IMR-90 (cell line): ENCODE measurements around the gene MMS19.

Source experiments
- CEBPB ChIP-seq: IDR thresholded peaks from 2 replicates; pipeline ENCODE4 v1.6.1; 2012; ENCODE audit warnings: low read depth, low read length, improper control_type of control experiment
- CHD1 ChIP-seq: IDR thresholded peaks from 2 replicates; pipeline ENCODE4 v1.6.1; 2012; ENCODE audit warnings: low read depth, low read length, improper control_type of control experiment
- POLR2A ChIP-seq: IDR thresholded peaks from 2 replicates; pipeline ENCODE4 v1.6.1; 2012; ENCODE audit warnings: mild to moderate bottlenecking, low read depth, low read length
- RAD21 ChIP-seq: IDR thresholded peaks from 2 replicates; pipeline ENCODE4 v1.6.1; 2012; ENCODE audit warnings: low read length, improper control_type of control experiment
- RCOR1 ChIP-seq: IDR thresholded peaks from 2 replicates; pipeline ENCODE4 v1.6.1; 2012; ENCODE audit warnings: mild to moderate bottlenecking, low read length, improper control_type of control experiment; ENCODE audit not compliant: insufficient replicate concordance
- RFX5 ChIP-seq: IDR thresholded peaks from 2 replicates; pipeline ENCODE4 v1.8.0; 2012; ENCODE audit warnings: low read depth, mild to moderate bottlenecking, low read length, moderate library complexity
- TF ChIP-seq, protein P1 (sequence below): conservative IDR thresholded peaks from 2 replicates; pipeline ENCODE4 v1.5.1; 2012; ENCODE audit warnings: mild to moderate bottlenecking, low read depth, low read length, improper control_type of control experiment

DNA sequence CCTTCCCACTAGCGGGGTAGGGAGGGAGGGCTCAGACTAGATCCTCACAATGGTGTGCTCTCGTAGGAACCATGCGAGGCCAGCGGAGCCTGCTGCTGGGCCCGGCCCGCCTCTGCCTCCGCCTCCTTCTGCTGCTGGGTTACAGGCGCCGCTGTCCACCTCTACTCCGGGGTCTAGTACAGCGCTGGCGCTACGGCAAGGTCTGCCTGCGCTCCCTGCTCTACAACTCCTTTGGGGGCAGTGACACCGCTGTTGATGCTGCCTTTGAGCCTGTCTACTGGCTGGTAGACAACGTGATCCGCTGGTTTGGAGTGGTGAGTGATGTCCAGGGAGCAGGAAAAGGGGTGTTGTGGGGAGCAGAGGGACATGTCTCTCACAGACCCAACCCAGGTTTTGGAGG, 46.6 kb downstream of the MMS19 start:
- TF ChIP-seq, protein P1, sequence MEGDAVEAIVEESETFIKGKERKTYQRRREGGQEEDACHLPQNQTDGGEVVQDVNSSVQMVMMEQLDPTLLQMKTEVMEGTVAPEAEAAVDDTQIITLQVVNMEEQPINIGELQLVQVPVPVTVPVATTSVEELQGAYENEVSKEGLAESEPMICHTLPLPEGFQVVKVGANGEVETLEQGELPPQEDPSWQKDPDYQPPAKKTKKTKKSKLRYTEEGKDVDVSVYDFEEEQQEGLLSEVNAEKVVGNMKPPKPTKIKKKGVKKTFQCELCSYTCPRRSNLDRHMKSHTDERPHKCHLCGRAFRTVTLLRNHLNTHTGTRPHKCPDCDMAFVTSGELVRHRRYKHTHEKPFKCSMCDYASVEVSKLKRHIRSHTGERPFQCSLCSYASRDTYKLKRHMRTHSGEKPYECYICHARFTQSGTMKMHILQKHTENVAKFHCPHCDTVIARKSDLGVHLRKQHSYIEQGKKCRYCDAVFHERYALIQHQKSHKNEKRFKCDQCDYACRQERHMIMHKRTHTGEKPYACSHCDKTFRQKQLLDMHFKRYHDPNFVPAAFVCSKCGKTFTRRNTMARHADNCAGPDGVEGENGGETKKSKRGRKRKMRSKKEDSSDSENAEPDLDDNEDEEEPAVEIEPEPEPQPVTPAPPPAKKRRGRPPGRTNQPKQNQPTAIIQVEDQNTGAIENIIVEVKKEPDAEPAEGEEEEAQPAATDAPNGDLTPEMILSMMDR: no peak
- TF ChIP-seq RAD21 (no peak), RFX5 (no peak), POLR2A (no peak), CEBPB (no peak), RCOR1 (no peak), CHD1 (no peak)
